HG03521 (cell line): ENCODE measurements around the gene KRABD2.
"Not testable (repeated sequence)": the region's sequence is repeated elsewhere in the genome, so short reads cannot be mapped to it uniquely, and the experiment has no call there.

Experiments
- ATAC-seq: cut with Tn5 transposase; IDR thresholded peaks from one replicate; pipeline ENCODE4 v1.9.1; 2021; ENCODE audit warnings: mild to moderate bottlenecking, moderate library complexity; ENCODE audit not compliant: unreplicated experiment

The KRABD2 gene

DNA sequence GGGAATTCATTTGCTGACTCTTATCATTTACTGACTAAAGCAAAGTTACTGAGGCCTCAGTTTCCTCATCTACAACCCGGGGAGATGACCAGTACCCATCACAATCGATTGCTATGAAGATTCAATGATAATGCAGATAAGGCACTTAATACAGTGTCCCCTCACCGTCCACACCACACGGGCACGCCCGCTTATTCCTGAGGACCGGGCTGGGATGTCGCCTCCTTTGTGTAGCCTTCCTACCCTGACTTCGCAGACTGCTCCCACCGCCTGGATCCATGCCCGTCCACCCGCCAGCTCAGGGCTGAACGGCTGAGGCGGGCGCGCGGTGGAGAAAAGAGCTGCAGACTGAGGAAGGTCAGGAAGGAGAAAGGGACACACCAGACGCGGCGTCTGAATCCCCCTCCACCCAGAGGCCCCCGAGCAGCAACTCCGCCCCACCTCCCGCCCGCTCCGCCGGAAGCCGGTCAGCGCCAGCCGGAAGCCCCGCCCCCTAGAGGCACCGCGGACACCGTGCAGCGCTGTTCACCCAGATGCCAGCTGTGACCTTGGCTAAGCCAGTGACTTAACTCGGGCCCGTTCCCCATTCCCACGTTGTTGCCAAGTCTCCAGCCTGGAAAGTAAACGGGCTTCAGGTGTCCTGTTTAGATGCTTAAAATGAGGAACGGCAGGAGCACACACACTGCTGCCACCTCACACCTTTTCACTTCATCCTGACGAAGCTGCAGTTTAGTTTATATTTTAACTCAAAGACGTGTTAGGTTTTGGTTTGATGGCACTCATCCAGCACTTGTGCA, at the start of gene KRABD2:
KRABD2 (minus strand) TSS at position 434 of the 797 bp plus-strand sequence.
- peak; percentile 93 for ATAC-seq

DNA sequence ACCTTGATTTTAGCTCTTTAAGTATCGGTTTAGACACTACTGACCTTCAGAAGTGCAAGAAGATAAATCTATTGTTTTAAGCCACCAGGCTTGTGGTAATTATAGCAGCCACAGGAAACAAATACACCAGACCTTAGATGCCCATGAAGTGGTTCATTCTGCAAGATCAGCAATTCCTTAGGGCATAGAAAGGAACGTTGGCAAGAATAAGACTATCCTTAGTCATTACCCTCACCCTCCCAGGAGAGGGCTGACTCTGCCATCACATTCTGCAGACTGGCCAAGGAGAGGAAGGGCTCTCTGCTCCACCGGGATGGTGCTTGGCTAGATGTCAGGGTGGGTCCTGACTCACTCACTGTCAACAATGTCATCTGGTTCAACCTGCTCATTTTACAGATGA, 45.1 kb upstream of the KRABD2 start:
- no peak for ATAC-seq

DNA sequence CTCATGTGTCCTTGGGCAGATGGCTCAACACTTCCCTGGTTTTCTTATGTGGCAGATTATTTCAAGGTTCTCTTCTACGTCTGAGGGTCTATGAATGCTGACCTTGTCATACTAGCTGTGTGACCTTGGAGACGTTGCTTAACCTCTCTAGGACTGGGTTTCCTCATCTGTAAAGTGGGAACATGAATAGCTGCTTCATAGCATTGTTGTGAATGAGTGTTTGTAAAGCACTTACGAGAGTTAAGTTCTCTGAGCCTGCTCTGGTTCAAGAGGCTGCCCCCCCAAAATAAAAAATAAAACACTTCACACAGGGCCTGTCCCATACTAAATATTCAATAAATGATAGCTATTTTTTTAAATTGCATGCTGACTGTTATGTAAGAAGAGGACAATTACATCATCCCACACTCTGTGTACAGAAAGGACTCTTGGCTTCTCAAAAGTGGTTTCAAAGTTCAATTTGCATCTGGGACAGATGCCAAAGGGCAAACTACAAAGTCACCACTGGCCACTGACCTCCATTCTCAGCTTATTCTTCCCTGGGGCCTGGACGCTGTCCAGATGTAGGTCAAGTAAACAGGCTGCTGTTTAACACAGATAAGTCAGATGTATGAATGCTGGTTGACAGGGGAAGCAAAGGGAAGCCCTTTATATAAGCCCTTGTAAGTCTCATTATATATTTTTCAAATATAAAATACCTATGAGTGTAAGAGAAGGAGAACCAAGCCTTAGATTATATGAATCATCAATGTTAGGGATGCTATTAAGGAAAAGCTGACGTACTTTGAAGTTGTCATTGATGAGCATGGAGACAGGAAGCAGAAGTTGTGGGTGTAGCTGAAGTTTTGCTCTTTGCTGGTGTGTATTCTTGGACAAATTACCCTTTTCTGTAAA, 43.8 kb upstream of the KRABD2 start:
- no peak for ATAC-seq

DNA sequence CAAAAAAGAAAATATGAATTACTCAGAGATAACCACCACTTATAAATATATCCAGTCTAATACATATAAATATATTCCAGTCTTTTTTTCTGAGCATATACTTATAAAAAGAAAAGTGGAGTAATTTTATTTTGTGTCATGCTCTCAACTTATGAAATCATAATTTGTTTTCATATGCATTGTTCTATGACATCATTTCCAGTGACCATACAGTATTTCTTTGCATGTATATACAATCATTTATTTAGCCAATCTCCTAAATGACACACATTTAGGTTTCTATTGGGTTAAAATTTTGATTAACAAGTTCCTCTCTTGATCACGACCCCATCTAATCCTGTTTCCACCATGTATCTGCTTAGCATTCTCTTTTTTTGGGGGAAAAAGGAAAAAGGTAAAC, 42.8 kb upstream of the KRABD2 start:
- ATAC-seq, result no peak

DNA sequence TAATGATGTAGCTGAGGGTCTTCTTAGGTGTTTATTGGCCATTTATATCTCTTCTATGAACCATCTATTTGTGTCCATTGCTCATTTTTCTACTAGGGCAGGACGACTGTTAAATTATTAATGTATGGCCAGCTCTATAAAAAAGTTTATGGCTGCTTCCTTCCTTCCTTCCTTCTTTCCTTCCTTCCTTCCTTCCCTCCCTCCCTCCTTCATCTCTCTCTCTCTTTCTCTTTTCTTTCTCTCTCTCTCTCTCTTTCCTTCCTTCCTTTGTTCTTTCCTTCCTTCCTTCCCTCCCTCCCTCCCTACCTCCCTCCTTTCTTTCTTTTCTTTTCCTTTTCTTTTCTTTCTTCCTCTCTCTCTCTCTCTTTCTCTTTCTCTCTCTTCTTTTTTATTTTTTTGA, 42.0 kb upstream of the KRABD2 start:
- ATAC-seq, result no peak

DNA sequence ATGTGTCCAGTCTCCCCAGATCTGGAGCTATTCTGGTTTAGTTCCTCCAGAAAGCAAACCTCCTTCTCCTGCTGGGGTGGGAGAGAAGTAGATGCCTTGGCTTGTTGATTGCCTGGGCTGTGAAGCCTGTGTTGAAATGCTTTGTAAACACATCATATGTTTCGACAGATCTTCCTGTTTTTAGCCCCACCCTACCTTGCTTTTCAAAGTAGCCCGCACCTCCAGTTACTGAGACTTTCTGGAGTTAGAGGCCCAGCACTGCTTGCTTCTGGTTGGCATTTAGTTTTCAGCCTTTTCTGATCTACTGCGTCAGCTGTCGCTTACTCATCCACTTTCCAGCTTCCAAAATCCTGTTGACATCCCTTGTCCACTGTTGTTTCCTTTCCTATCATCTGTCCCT, 41.3 kb upstream of the KRABD2 start:
- no peak for ATAC-seq

DNA sequence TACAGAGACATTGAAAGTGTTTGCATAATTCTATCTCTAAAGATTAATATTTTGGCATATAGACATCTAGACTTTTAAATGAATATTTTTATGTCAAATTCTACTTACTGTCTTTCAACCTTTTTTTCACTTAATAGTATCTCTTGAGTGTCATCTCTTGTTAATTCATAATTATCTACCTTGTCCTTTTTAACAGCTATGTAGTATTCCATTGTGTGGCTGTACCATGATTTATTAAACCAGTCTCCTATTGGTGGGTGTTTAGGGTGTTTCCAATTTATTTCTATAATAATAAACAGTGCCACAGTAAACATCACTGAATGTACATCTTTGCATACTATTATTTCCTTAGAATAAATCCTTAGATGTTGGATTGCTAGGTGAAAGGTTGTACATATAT, 37.4 kb upstream of the KRABD2 start:
- ATAC-seq, result no peak

DNA sequence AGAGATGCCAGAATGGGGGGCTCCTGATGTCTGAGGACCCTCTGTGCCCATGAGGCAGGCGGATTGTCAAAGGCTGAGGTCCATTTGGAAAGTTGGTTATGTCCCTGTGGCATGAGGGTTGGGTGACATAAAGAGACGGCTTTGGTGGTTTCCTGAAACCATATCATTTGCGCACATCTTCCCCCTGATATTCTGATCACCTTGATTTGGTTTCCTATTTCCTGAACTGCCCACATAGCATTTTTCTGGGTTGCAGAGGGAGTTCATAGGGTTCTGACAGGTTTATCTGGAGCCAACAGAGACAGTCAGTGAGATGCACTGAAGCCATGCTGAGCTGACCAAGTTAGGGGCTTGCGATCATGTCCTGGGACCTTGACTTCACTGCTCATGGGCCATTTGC, 36.8 kb upstream of the KRABD2 start:
- ATAC-seq, result no peak

DNA sequence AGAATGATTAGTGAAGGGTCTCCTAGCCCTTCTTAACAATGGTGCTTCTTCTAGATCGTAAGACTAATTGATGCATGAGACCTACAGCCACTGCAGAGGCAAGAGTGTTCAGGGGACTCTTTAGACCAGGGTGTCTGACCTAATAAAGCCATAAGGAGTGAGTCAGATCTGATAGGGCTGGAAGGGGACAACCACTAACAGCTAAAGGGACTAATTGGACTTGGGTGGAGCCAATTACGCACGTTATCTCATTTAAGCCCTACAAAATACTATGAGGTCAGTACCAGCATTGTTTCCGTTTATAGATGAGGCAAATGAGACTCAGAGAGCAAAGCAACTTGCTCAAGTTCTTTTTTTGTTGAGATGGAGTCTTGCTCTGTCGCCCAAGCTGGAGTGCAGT, 35.6 kb upstream of the KRABD2 start:
- ATAC-seq, result no peak

DNA sequence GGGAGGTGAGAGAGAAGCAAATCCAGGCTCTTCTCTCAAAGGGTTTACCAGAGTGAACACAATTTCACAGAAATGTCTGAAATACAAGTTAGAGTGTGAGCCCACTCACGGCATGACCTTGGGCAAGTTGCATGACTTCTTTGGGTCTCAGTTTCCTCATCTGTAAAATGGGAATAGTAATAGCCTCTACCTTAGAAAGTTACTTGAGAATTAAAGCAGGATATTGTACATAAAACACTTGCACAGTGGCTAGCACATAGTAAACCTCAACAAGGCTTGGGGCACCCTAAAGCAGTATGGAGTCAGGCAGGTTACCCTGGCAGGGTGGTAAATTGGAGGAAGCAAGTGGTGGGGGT, 34.4 kb upstream of the KRABD2 start:
- no peak for ATAC-seq

DNA sequence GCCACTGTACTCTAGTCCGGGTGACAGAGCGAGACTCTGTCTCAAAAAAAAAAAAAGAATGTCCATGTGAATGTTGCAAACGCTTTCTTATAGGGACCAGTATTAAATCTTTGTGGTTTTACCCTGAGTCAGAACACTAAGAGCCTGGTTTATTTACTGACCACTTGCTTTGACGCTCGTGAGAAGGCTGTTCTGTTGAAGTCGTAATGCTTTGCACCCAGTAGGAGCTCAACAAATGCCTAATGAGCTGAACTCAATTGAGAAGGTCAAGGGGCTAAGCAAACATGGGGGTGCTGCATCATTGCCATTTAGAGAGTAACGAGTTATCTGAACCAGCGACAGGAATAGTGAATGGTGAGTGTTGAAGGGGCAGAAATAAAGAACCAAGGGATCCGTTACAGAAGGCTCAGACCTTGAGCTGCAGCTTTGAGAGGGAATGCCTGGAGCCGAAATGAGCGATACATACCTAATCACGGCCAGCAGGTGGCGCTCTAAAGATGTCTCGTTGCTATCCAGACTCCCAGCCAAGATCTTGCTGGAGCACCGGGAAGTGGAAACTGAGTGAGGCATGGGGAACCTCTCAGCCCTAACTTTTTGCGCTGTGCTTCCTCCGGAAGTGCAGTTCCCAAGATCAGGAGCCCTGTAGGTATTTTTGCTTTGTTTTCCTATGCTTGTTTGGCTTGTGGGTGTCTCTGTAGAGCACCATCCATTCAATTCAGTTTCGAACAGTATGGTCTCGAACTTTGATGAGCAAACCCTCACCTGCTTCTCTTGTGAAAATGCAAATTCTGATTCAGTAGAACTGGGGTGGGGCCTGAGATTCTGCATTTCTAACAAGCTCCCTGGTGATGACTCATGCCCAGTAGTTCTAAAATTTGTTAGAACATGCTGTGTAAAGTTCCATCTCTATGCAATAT, 33.7 kb upstream of the KRABD2 start:
- no peak for ATAC-seq

DNA sequence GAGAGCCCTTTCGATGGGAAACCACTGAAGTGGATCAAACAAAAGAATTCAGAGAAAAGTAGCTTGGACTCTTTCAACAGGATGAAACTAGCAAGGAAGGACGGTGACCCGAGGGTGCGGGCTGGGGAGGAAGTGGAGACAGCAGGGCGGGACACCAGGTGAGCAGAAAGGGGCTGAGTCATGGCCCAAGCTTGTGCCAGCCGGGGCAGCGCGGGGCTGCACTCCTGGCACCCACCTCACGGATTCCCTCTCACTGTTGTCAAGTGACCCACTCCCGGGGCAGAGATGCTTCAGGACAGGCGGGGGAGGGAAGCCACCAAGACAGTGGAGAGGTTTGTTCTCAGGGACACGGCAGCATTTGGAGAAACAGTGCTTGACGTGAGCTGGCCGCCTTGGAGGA, 31.9 kb upstream of the KRABD2 start:
- ATAC-seq, result no peak

DNA sequence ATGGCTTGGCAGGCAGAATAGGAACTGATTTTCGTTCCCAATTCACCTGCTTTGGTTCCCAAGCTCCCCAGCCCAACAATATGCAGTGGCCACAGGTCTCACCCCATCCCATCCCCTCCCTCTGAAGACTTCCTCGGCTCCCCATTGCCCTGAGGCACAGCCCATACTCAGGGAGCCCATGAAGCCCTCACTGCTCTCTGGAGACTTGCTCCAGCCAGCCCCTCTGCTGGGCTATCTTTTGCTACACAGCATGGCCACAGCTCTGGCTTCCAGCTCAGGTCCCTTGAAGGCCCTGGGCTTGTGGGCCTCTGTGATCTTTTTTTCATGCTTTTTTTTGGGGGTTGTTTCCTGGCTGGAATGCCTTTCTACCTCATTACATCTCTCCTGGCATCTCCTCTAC, 29.7 kb upstream of the KRABD2 start:
- ATAC-seq, result no peak

DNA sequence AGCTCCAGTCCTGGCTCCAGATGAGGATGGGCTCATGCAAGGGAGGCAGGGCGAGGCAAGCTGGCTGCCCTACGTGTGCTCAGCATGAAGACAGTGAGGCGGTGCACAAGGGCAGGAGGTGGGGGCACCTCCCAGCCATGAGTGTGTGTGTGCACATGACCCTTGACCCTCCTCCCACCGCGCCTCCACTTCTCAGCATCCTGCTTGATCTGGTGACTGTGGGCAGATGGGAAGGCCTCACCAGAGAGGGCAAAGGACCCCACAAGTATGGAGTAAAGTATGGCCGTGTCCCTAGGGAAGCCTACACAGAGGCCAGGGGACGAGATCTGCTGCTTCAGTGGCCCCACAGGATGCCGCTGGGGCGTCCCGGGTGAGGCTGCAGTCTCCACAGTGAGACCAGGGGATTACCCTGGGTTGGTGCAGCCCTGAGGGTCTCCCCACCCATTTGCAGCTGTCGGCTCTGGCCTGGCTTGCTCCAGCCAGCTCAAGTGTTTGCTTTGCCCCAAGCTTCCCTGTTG, 29.1 kb upstream of the KRABD2 start:
- no peak for ATAC-seq

DNA sequence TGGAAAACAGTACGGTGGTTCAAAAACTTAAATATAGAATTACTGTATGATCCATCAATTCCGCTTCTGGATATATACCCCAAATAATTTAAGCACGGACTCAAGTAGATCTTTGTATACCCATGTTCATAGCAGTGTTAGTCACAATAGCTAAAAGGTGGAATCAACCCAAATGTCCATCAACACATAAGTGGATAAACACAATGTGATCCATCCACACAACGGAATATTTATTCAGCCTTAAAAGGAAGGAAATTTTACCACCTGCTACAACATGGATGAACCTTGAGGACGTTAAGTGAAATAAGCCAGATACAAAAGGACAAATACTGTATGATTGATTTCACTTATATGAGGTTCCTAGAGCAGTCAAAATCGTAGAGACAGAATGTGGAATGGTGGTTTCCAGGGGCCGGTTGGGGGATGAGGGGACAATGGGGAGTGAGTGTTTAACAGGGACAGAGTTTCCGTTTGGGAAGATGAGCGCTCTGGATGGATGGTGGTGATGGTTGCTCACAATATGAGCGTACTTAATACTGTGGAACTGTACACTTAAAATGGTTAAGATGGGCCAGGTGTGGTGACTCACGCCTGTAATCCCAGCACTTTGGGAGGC, 26.5 kb upstream of the KRABD2 start:
- no peak for ATAC-seq

DNA sequence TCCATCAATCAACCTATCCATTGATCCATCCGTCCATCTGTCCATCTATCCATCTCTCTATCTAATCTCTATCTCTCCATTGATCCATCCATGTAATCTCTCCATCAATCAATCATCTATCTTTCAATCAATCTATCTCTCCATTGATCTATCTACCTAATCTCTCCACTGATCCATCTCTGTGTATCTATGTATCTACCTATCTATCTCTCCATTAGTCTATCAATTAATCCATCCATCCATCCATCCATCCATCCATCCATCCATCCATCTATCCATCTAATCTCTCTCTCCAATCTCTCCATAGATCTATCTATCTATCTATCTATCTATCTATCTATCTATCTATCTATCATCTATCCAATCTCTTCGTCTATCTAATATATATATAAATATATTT, 24.6 kb upstream of the KRABD2 start:
- ATAC-seq, result no peak

DNA sequence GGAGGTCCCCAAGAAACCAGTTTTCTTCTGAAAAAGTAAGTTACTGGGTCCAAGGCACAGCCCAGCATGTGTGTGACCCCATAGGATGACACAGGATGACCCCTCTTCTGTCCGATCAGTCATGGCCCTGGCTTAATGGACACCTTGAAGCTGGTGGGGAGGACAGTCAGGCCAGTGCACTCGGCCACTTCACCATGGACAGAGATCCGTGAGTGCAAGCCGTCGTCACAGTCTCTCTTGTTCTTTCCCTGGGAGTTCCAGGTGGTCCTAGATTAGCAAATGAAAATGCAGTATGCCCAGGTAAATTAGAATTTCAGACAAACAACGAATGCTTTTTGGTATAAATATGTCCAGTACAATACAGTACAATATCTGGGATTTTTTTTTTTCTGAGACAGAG, 22.5 kb upstream of the KRABD2 start:
- no peak for ATAC-seq

DNA sequence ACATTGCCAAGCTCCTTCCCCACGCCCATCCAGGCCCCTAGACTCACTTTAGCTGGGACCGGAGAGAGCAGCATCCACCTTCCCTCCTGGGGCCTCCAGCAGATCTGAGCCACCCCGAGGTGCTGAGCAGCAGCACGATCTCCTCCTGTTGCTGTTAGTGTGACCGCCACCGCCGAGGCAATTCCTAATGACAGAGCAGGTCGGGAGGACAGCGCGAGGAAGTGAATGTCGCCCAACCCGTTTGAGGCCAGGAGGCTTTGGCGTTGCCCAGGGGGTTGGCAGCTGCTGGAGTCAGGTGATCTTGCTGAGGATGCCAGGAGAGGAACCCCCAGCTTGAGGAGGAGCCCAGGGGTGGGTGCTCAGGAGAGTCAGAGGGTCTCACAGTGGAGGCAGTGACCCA, 21.1 kb upstream of the KRABD2 start, which contains the start of gene RNF222:
RNF222 (minus strand) TSS at position 192 of the 400 bp plus-strand sequence. CDS start 4,366 bp downstream, outside the sequence.
- ATAC-seq, result no peak

DNA sequence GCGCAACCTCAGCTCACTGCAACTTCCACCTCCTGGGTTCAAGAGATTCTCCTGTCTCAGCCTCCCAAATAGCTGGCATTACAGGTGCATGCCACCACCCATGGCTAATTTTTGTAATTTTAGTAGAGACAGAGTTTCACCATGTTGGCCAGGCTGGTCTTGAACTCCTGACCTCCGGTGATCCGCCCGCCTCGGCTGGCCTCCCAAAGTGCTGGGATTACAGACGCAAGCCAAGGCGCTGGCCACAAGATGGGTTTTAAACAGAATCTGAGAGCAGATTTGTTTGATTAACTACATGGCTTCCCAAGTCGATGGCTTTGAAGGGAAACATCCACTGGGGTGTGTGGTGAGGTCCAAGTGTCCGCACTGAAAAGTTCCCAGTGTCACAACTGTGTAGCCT, 18.0 kb upstream of the KRABD2 start:
- ATAC-seq, result not testable (repeated sequence)

DNA sequence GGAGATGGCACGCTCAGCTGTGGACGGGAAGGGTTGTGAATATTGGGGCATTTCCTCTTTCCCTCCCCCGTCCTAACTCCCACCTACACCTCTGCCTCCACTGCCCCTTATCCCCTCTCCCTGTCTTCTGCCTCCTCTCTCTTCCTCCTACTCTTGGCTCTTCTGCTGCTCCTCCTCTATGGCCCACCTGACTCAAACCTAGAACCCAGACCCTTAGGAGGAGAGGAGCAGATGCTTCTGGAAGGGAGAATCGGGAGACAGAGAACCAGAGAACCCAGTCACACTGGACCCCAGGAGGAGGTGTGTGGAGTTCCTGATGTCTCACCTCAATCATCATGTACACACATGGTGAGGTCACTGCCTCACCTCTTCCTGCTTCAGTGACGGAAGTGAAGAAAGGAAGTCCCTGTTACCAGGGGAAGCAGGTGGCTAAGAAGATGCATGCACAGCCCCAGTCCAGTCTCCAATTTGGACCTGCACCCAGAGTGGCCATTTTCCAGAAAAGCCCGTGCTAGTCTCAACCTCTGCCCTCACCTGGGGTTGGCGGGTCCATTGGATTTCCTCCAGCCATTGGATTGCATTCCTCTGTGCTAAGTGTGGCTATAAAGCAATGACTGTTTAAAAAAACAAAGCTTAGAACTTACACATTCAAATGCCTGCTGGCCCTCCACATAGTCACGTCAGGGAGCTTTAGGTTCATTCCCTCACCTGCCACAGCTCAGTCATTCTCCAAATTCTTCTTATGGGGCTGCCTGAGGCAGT, 17.1 kb upstream of the KRABD2 start:
- no peak for ATAC-seq
